ENCODE data around the gene MCM8. TPM values are rescaled to one million over a fixed set of nuclear protein-coding genes. Genes with fewer than 3 reads are reported as not detected.
A peak's percentile ranks its signal among the peaks of the same experiment; 100 is the strongest.

MCM8 gene
- total RNA-seq, 4 donors from 2014 or later, result 3.9 to 5.2 (median 4.5) TPM

- intact Hi-C loops (cut with DNase I), result loop anchor here (10.0 kb wide), 1 partner anchor 128 kb away; no protein-coding TSS in a partner anchor
- TF ChIP-seq POLR2A (IDR thresholded peaks at IDR 0.05) (no peak), CTCF (IDR thresholded peaks at IDR 0.05) (no peak)
- Histone ChIP-seq H3K27me3 (no peaks in the 10 kb centered on the region), H3K27ac (no peak overlapping the region), H3K36me3 (peaks cover 14 to 26% of the 10 kb centered on the region in 2 donors), H3K4me1 (peaks cover 12 to 14% of the 10 kb centered on the region in 2 donors), H3K9me3 (no peaks in the 10 kb centered on the region), H3K4me3 (replicated peaks in 1 of 3) (no peak overlapping the region)
- 88 to 93% methylated on average over 6 of the region's 6 CpGs for WGBS, 2 donors
- DNase-seq, result no peak
Measured at GRCh38 chr20:5947276-5947675, 3.2 kb upstream of the MCM8 start.

- Histone ChIP-seq H3K36me3 (peaks cover 6 to 10% of the 10 kb centered on the region in 2 donors), H3K27ac (peak overlapping the region in 2 of 3 donors; percentile 7 to 52), H3K4me3 (replicated peaks in 1 of 3) (peak overlapping the region; percentile 34 to 85 (median 58)), H3K4me1 (peaks cover 12 to 14% of the 10 kb centered on the region in 2 donors), H3K27me3 (no peaks in the 10 kb centered on the region), H3K9me3 (no peaks in the 10 kb centered on the region)
- no peak for TF ChIP-seq CTCF (IDR thresholded peaks at IDR 0.05)
- no peak for TF ChIP-seq POLR2A (IDR thresholded peaks at IDR 0.05)
- WGBS, 2 donors, result 0 to 1% methylated on average over 11 of the region's 11 CpGs
- no peak for DNase-seq
- intact Hi-C loops (cut with DNase I), result loop anchor here (10.0 kb wide), 1 partner anchor 125 kb away; no protein-coding TSS in a partner anchor
Measured at GRCh38 chr20:5949943-5950270, 545 bp upstream of the MCM8 start.

GRCh38 chr20:5967469-5967868, 17.0 kb downstream of the MCM8 start:
- Histone ChIP-seq H3K9me3 (no peaks in the 10 kb centered on the region), H3K27me3 (no peaks in the 10 kb centered on the region), H3K4me3 (replicated peaks in 1 of 3) (no peak overlapping the region), H3K4me1 (no peaks in the 10 kb centered on the region), H3K27ac (no peak overlapping the region), H3K36me3 (peaks cover 0 to 6% of the 10 kb centered on the region in 2 donors)
- TF ChIP-seq CTCF (IDR thresholded peaks at IDR 0.05) (no peak), POLR2A (IDR thresholded peaks at IDR 0.05) (no peak)
- intact Hi-C loops (cut with DNase I), result no loop called here
- 96 to 98% methylated on average over 6 of the region's 6 CpGs for WGBS, 2 donors
- DNase-seq, result no peak

GRCh38 chr20:5968462-5968861, 18.0 kb downstream of the MCM8 start:
- intact Hi-C loops (cut with DNase I), result no loop called here
- H3K4me1 ChIP-seq, result no peaks in the 10 kb centered on the region
- H3K4me3 ChIP-seq (replicated peaks in 1 of 3), result no peak overlapping the region
- no peak overlapping the region for H3K27ac ChIP-seq
- no peaks in the 10 kb centered on the region for H3K9me3 ChIP-seq
- H3K27me3 ChIP-seq, result no peaks in the 10 kb centered on the region
- WGBS, 2 donors, result 97 to 98% methylated on average over 3 of the region's 3 CpGs
- H3K36me3 ChIP-seq, result peaks cover 0 to 6% of the 10 kb centered on the region in 2 donors
- no peak for TF ChIP-seq CTCF (IDR thresholded peaks at IDR 0.05)
- no peak for TF ChIP-seq POLR2A (IDR thresholded peaks at IDR 0.05)
- DNase-seq, result no peak

- Histone ChIP-seq H3K27ac (no peak overlapping the region), H3K4me1 (no peaks in the 10 kb centered on the region), H3K36me3 (peaks cover 0 to 6% of the 10 kb centered on the region in 2 donors), H3K4me3 (replicated peaks in 1 of 3) (no peak overlapping the region), H3K27me3 (no peaks in the 10 kb centered on the region), H3K9me3 (no peaks in the 10 kb centered on the region)
- no peak for TF ChIP-seq CTCF (IDR thresholded peaks at IDR 0.05)
- no peak for TF ChIP-seq POLR2A (IDR thresholded peaks at IDR 0.05)
- no peak for DNase-seq
- 81 to 85% methylated on average over 9 of the region's 9 CpGs for WGBS, 2 donors
- intact Hi-C loops (cut with DNase I), result no loop called here
Measured at GRCh38 chr20:5969348-5969935, 19.0 kb downstream of the MCM8 start.

Measured in thyroid gland (tissue), 4 donors.